NCI-H2171 treated with DMSO at 0.1 percent for 48 hours (cell line): Measurements from ENCODE around the gene PDGFA.

Source experiments
- DNase-seq: peaks from one replicate; lab custom pipeline; 2025; lab: John Stamatoyannopoulos, UW

PDGFA gene

GRCh38 chr7:519484-520390, at the start of gene PDGFA:
TSS of gene PDGFA (minus strand) at chr7:519846. CDS start at chr7:519001, 845 bp downstream.
- DNase-seq = peak; percentile 60

DNA sequence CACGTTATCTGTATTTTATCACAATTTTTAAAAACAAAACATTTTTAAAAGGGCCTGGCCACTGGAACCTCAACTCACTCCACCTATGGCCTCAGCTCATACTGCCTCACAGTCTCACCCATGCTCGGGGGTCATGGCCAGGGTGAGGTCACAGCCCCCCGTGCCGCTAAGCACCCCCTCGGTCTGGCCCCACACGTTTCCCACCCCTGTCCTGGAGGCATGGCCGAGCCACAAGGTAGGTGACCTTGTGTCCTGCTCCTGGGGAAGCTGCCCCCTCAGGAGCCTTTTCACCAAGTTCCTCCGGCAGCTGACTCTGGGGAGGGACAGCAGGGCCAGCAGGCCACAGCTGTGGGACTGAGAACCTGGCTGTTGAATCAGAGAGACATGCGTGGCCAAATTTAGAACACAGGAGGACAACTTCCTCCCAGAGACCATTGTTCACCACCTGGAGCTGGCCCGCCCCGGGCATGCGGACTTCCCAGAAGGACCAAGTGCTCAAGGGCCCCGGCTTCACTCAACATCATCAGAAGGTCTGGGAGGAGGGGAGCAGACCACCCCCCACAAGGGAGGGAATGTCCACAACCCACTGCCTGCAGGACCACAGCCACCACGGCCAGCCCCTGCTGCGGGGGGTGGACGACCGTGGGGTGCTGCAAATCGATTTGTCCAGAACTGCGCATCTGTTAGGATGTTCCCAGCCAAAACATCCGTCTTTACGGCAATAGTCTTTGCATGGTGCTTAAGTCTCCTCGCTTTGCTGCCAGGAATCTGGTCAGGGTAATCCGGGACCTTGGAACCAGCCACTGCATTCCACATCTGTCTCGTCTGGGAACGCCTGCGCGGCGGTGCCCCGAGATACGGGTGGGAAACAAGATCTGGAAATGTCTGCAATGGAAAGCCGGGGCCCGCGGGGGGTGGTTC, 48.6 kb upstream of the PDGFA start:
- DNase-seq = no peak

DNA sequence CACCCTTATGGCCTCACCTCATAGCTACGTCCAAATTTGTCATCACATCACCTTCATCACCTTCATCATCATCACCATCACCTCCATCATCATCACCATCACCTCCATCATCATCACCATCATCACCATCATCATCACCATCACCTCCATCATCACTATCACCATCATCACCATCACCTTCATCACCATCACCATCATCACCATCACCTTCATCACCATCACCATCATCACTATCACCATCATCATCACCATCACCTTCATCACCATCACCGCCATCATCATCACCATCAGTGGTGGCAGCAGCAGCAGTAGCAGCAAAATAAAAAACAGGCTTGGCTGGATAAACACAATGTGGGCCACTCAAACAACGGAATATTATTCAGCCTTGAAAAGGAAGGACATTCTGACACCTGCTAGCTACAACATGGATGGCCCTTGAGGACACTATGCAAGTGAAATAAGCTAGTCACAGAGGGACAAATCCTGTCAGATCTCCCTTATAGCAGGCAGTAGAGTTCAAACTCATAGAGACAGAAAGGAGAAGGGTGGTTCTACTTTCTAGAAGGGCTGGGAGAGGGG, 47.7 kb upstream of the PDGFA start:
- DNase-seq = no peak

DNA sequence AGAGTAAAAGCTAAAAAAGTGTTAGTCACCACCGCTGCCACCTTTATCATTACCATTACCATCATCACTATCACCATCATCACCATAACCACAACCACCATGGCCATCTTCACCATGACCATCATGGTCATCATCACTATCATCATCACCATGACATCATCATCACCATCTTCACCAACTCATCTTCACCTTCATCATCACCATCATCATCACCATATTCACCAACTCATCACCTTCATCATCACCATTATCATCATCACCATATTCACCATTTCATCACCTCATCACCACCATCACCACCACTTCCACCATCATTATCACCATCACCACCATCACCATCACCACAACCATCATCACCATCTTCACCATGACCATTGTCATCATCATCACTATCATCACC, 46.5 kb upstream of the PDGFA start:
- no peak for DNase-seq

- DNase-seq = no peak
Observed at GRCh38 chr7:564176-564865, 44.7 kb upstream of the PDGFA start.

DNA sequence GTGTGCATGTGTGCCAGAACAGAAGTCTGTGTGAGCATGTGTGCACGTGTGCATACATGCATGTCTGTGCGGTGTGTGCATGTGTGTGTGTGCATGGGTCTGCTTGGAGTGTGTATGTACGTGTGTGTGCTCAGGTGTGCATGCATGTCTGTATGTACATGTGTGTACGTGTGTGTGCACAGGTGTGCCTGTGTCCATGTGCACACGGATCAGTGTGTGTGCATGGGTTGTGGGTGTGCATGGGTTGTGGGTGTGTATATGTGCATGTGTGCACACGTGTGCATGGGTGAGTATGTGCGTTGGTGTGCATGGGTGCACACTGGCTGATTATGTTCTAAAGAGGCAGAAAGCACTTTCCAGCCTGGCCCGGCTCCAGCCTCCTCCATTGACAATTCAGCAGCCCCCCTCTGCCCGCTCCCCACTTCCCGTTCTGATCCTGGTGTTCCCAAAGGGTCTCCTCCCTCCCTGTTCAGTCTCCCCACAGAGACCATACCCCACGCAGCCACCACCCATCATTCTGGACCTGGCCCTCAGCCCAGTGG, 44.1 kb upstream of the PDGFA start:
- DNase-seq = no peak

DNA sequence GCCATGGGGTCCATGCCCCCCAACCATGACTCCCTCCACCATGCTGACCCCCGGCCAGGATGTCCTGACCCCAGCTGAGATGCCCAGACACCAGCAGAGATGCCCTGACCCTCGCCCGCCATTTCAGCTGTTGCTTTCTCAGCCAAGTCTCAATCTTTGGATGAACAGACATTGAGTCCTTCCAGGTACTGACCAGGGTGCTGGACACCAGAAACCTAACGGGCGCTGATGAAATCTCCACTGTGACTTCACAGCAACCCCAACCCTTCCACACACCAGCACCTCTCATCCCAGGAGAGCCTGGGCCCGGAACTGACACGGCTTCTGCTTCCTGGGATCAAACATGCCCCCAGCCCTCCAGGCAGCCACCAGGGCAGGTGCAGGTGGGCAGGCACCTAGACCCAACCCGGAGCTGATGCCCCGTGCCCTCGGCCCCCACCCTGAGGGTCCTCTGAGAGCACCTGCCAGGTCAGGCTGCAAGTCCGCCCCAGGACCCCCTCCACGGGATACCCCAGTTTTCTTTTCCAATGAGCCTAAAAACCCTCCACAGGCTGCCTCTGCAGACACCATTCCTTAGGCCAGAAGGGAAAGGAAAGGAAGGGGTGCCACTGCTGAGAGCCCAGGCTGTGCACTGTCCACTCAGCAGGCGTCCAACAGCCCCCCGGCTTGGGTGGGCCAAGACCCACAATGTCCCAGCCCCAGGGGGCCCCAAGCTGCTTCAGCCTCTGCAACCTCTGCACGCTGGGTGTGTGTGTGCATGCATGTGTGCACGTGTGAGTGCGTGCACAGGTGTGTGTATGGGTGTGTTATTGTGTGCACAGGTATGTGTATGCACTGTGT, 43.4 kb upstream of the PDGFA start:
- DNase-seq = no peak

GRCh38 chr7:562374-562675, 42.7 kb upstream of the PDGFA start:
- no peak for DNase-seq

- no peak for DNase-seq
Observed at GRCh38 chr7:561631-562373, 42.2 kb upstream of the PDGFA start.

- DNase-seq = no peak
Observed at GRCh38 chr7:560966-561630, 41.5 kb upstream of the PDGFA start.

DNA sequence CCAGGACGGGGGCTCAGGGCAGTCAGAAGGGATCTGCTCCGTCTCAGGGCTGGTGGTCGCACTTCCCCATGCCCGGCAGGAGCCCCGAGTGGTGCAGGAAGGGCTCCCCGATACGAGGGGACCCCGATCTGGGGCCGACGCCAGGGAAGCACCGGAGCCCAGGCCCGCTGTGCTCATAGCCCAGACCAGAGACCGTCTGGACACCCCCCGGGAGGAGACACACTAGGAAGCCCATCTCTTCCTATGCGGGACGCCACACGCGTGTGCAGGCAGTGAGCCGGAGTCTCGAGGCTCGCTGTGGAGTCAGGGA, 39.7 kb upstream of the PDGFA start:
- no peak for DNase-seq

- no peak for DNase-seq
Observed at GRCh38 chr7:557558-557881, 37.9 kb upstream of the PDGFA start.

GRCh38 chr7:556837-557557, 37.4 kb upstream of the PDGFA start:
- DNase-seq = no peak

- no peak for DNase-seq
Observed at GRCh38 chr7:556291-556826, 36.7 kb upstream of the PDGFA start.

GRCh38 chr7:555551-556160, 36.0 kb upstream of the PDGFA start:
- DNase-seq = no peak

- DNase-seq = no peak
Observed at GRCh38 chr7:553636-554111, 34.0 kb upstream of the PDGFA start.

- no peak for DNase-seq
Observed at GRCh38 chr7:552868-553635, 33.4 kb upstream of the PDGFA start.
